Activated CD4-positive, alpha-beta T cell treated with anti-CD3 and anti-CD28 coated beads, Interleukin-2, amount 50 U/mL, for 4 hours (primary cell): Measurements from ENCODE around the gene SYNGR3.
"Not testable (repeated sequence)": the region's sequence is repeated elsewhere in the genome, so short reads cannot be mapped to it uniquely, and the experiment has no call there.

Experiments
- DNase-seq, 2 experiments: peaks; one replicate each; pipeline ENCODE4 v3.0.0-alpha.2; 2020

Gene SYNGR3

DNA sequence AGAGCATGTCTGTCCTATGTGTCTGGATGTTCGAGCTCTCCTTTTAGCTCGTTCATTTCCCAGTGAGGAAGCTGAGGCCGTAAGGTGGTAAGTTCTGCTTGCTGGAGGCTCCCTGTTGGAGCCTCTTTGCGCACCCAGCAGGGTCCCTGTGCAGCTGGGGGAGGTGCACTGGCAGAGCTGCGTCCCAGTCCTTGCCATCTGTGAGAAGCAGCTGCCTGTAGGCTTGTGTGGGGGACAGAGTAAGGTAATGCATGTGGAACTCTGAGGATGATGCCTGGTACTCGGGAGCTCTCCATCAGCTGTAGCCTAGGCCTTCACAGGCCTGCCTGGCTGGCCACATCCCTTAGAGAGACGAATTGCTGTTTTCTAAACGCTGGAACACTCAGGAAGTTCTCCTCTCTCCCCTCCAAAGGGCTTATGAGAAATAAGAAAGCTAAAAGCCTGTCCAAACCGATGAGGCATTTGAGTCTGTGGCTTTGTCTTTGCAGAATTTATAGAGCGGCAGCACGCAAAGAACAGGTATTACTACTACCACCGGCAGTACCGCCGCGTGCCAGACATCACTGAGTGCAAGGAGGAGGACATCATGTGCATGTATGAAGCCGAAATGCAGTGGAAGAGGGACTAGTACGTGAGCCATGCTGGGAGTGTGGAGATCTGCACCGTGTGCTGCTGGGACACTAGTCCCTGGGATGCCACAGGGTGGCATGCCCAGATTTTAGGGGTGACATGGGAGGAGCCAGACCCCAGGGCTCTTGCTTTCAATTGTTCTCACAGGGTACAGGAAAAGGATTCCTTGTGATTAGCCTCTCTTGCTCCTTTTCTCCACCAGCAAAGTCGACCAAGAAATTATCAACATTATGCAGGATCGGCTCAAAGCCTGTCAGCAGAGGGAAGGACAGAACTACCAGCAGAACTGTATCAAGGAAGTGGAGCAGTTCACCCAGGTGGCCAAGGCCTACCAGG, 28.8 kb upstream of the SYNGR3 start:
- no peak for DNase-seq

- DNase-seq, result no peak
Measured at GRCh38 chr16:1961651-1962067, 28.1 kb upstream of the SYNGR3 start.

DNA sequence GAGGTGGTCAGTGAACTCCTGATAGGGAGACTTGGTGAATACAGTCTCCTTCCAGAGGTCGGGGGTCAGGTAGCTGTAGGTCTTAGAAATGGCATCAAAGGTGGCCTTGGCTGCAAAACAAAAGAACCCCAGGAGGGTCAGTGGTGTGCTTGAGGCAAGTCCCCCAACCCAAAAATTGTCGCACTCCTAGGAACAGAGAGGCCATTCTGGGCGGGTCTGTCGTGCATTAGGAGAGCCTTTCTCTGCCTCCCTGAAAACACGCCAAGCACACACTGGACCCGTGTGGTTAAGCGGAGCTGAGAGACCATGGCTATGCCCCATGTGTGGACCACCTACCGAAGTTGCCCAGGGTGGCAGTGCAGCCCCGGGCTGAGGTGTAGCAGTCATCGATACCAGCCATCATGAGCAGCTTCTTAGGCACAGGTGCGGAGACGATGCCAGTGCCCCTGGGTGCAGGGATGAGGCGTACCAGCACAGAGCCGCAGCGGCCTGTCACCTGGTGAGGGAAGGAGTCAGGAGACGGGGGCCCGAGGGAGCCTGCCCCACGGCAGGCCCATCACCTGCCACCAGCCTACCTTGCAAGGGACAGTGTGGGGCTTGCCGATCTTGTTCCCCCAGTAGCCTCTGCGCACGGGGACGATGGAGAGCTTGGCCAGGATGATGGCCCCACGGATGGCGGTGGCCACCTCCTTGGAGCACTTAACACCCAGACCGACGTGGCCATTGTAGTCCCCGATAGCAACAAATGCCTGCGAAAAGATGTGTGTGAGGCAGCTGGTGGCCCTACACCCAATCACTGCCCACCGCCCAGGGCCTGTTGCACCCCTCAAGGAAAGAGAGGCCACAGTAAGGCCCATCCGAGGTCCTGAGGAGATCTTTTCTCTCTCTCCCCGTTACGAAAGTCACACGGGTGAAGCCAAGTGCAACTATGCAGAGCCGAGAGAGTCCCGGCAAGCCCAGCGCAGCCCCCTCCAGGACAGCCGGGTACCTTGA, 27.3 kb upstream of the SYNGR3 start:
- DNase-seq, result not testable (repeated sequence)

GRCh38 chr16:1963806-1964505, 25.8 kb upstream of the SYNGR3 start:
- peak in 1 of 2 experiments; percentile 36 for DNase-seq

DNA sequence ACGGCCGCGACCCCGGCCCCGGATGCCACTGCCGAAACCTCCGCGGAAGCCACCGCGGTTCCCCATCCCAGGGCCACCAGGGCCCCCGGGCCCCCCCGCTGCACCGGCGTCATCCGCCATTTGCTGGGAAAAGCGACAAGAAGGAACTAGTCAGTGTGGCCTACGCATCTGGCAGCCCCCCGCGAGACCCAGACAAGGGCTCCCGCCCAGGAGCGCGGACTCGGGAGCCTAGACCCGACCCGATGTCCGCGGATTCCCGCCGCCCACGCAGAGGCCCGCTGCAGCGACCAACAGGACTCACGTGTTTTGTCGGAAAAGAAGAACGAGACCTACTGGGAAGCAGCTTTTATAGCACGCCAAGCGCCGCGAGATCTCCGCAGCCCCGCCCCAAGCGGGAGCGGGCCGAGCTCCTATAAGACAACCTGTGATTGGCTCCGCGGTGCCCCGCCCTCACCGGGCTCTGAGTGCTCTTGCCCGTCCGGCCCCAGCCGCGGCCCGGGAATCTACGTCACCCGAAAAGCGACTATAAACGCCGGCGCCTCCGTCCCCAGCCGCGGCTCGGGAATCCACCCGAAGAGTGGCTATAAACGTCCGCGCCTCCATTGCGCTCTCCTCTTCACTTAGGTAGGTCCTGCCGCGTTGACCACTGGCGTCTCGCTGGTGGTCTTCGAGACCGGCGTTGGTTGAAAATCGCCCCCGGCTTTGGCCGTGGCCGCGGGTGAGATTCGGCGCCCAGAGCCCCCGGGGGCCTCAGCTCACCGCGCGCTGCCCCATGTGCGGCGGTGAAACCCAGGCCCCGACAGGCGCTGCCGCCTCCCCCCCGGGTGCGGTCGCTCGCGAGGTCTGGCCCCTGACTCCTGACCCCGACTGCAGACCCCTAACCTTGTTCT, 25.0 kb upstream of the SYNGR3 start, which contains the start of gene RPS2:
RPS2 (minus strand) TSS at position 321 of the 890 bp plus-strand sequence; CDS start at position 120, 201 bp downstream.
- DNase-seq, result peak; percentile 99

DNA sequence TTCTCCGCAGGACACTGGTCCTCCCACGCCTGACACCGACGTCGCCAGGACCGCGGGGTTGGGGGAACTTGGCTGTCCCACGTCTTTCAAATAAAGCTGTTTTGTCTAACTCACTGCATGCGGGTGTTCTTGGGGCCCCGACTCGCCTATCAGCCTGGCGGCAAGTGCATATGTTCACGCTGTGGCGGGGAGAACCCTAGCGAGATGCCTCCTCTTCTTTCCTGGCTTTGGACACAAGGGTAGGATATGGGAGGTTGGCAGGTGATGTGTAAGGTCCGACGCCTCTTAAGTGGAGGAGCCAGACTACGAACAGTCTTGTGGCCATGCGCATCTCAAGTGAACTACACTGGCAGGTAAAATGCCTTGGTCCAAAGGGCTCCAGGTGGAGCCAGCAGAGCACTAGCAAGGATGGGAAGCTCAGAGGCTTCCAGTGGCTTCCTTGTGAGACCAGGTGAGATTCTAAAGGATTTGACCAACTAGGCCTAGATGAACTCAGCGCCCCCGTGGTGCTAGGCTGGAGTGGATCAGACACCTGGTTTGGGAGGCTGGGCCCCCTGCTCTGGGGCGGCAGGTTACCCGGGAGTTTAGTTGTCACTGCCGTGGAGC, 24.3 kb upstream of the SYNGR3 start:
- DNase-seq, result no peak

GRCh38 chr16:1966460-1966859, 23.3 kb upstream of the SYNGR3 start, which contains the start of gene RNF151:
TSS of gene RNF151 (plus strand) at chr16:1966856. CDS start at chr16:1966882, 26 bp downstream.
- no peak for DNase-seq

DNA sequence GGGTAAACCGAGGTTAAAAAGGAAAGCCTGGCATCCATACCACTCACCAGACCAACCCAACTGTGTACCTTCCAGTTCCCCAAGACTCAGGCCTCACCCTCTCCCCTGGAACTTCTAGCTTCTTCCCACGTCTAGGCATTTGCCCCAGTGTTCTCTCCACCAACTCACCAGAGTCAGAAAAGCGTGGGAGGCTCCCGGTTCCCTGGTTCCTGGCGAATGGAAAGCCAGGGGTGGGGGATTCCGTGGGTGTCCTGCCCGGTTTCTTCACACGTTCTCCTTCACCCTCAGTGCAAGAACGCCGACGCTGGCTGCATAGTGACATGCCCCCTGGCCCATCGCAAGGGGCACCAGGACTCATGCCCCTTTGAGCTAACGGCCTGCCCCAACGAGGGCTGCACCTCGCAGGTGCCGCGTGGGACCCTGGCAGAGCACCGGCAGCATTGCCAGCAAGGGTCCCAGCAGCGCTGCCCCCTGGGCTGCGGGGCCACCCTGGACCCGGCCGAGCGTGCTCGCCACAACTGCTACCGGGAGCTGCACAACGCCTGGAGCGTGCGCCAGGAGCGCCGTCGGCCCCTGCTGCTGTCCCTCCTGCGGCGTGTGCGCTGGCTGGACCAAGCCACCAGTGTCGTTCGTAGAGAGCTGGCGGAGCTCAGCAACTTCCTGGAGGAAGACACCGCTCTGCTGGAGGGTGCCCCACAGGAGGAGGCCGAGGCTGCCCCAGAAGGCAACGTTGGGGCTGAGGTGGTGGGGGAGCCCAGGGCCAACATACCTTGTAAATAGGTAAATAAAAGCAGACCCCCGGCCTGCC, 21.4 kb upstream of the SYNGR3 start:
- no peak for DNase-seq

- DNase-seq, result peak; percentile 91 to 92
Measured at GRCh38 chr16:1971796-1972489, 17.8 kb upstream of the SYNGR3 start, which contains the start of gene TBL3. TSS of gene TBL3 (plus strand) at chr16:1972053. CDS start at chr16:1972165, 112 bp downstream.

- no peak for DNase-seq
Measured at GRCh38 chr16:1972490-1972877, 17.3 kb upstream of the SYNGR3 start.

GRCh38 chr16:1973461-1974156, 16.2 kb upstream of the SYNGR3 start:
- no peak for DNase-seq

DNA sequence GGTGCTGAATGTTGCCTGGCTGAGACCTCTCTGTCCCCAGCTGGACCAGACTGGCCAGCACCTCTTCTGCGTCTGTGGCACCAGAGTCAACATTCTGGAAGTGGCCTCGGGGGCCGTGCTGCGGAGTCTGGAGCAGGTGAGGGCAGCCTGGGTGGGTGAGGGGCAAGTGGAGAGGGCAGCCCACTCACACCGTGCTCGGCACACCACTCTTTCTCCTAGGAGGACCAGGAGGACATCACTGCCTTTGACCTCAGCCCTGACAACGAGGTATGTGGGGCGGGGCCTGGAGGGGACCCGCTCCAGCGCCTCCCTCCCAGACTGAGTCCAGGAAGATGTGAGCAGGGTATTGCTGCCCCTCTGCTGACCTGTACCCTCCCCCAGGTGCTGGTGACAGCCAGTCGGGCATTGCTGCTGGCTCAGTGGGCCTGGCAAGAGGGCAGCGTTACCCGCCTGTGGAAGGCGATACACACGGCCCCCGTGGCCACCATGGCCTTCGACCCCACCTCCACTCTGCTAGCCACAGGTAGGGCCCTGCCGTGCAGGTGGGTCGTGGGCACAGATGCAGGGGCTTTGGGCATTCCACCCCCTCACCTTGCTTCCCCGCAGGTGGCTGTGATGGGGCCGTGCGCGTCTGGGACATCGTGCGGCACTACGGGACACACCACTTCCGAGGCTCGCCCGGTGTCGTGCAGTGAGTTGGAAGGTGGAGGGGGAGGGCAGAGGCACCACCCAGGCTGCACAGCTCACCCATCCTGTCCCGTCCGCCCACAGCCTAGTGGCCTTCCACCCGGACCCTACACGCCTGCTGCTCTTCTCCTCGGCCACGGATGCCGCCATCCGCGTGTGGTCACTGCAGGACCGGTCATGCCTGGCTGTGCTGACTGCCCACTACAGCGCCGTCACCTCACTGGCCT, 15.4 kb upstream of the SYNGR3 start:
- no peak for DNase-seq

- no peak for DNase-seq
Measured at GRCh38 chr16:1975432-1976215, 14.1 kb upstream of the SYNGR3 start.

DNA sequence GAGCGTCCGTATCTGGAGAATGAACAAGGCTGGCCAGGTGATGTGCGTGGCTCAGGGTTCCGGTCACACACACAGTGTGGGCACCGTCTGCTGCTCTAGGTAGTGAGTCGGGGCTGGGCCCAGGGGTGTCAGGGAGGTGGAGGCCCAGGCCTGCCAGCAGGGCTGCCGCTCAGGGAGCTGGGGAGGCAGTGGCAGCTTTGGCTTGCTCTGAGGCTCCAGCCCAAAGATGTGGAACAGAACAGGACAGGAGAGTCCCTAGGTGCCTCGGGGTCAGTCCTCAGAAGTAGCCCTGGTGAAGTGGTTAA, 13.6 kb upstream of the SYNGR3 start:
- no peak for DNase-seq

- no peak for DNase-seq
Measured at GRCh38 chr16:1976951-1977874, 12.6 kb upstream of the SYNGR3 start.

DNA sequence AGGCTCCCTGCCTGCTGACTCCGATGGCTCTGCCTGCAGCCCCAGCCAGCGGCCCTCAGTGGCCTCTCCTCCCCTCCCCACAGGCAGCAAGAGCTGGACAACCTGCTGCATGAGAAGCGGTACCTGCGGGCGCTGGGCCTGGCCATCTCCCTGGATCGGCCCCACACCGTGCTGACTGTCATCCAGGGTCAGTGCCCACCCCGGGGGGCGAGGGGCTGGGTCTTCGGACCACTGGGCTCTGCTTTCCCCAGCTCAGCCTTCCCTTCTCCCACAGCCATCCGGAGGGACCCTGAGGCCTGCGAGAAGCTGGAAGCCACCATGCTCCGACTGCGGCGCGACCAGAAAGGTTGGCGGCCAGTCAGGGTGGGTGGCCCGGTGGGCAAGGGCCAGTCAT, 11.9 kb upstream of the SYNGR3 start:
- DNase-seq, result no peak
